Bone marrow (tissue), 2 donors: ENCODE measurements around the gene MYMK.
A peak's percentile ranks its signal among the peaks of the same experiment; 100 is the strongest.

Source experiments
- DNase-seq, 2 donors: peaks; one replicate each; lab custom pipeline; 2025; lab: John Stamatoyannopoulos, UW

Gene MYMK

DNA sequence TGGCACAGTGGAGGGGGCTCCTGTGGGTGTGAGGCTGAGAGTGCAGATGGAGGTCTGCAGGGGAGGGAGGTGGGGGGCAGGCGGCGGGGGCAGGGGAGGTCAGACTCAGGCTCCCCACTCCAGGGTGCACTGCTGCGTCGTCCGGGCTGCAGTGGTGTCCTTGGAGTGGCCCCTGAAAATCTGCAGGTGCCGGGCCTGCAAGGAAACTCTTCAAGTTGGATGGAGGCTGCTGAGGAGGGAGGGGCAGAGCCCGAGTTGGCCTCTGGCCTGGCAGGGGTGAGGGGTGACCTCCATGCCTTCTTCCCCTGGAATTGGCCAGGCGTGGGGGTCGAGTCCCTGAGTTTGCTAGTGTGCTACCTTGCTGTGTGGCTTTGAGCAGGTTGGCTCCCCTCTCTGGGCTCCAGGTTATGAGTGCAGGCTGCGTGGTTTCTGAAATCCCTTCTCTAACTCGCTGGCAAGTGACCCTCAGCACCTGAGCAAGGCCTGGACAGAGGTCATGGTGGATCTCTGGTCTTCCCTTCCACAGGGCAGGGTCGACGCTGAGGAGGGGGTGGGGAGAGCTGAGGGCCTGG lies 10.6 kb upstream of the MYMK start:
- DNase-seq = no peak

- DNase-seq = no peak
These were observed 9.9 kb upstream of the MYMK start, which contains the start of gene ADAMTSL2 for GRCh38 chr9:133534346-133535291. Gene ADAMTSL2 (plus strand): TSS chr9:133534704. CDS start chr9:133536713, 2,009 bp downstream.

GRCh38 chr9:133533857-133534256 lies 9.1 kb upstream of the MYMK start:
- DNase-seq = no peak

DNA sequence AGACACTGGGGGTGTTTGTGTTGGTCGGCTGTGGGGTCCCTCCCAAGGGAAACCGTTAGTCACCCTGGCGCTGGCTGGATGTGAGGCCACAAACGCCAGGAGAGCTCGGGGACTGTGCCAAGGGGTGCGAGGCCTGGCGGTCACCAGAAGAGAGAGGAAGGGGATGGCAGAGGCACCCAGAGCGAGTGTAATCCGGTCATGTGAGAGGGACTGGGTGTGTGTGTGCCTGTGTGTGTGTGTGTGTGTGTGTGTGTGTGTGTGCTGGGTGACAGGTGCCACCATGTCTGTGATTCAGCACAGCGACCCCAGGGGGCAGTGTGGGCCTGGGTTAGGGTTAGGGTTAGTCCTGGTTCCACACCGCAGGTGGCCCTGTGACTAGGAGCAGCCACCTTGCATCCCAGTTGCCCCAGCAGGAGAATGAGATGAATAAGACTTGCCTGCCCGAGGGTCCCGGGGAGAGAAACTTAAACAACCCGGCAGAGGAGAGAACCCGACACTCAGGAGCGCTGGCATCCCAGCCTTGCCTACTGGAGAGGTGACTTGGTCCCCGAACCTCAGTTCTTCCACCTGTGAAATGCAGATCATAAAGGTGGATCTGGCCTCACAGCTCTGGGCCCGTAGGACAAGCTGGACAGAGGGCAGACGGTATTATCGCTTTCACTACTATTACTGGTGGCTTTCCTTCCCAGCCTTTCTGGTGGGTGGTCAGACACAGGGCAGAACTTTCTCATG lies 8.3 kb upstream of the MYMK start:
- peak in 1 of 2 donors; percentile 2 for DNase-seq

- DNase-seq = no peak
These were observed 6.5 kb upstream of the MYMK start for GRCh38 chr9:133531293-133531692.

DNA sequence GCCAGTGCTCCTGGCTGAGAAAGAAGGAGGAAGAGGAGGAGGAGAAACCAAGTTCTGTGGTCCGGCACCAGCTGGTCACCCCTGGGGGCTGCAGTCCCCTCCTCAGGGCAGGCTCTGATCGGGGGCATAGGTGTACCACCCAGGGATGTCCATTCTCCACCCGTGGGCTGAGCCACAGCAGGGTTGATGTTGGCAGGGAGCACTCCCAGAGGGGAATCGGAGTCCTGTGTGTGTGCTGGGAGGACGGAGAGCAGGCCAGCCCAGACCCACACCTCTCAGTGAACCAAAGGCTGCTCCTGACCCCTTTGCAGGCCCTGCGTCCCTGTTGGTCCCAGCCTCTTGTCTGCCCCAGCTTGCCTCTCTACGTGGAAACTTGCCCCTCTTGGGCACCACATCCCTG lies 5.1 kb upstream of the MYMK start:
- DNase-seq = no peak

GRCh38 chr9:133529457-133529856 lies 4.7 kb upstream of the MYMK start:
- DNase-seq = no peak

GRCh38 chr9:133528876-133529241 lies 4.1 kb upstream of the MYMK start:
- DNase-seq = no peak

DNA sequence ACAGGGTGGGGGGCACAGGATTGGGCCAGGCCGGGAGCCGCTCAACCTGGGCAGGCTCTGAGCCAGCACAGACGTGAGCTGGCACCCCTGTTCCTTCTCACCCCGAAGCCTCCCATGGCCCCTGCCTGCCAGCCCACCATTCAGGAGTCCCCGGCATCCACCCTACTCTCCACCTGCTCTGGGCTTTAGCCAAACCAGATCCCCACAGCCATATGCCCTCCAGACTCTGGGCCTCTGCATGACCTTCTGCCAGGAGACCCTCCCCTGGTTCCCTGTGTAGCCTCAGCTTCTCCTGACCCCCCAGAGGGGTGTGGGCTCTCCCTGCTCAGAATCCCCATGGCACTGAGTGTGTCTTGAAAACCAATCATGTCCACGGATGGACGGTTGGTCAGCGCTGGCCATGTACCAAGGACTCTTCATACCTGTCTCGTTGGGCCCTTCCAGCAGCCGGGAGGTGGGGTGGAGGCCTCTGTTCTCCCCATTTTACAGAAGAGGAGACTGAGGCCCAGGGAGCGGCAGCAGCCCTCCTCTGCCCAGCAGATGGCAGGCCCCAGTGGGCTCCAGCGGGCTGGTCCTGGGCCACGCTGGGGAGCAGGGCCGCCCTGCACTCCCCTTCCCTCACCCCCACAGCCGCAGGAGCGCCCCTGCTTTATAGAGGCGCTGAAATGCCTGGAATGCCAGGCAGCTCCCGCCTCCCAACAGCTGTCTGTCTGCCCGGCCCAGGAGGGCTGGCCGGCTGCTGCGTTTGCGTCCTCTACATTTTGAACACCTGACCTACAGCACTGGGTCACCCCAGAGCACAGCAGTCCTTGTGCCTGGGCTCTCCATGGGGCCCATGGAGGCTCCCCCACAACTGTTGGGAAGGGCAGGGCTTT lies 3.5 kb upstream of the MYMK start:
- no peak for DNase-seq

GRCh38 chr9:133527444-133527920 lies 2.7 kb upstream of the MYMK start:
- DNase-seq = no peak

GRCh38 chr9:133526721-133527321 lies 2.1 kb upstream of the MYMK start:
- DNase-seq = no peak

- no peak for DNase-seq
These were observed 918 bp upstream of the MYMK start for GRCh38 chr9:133525677-133526076.

GRCh38 chr9:133524146-133524545 lies 613 bp downstream of the MYMK start:
- no peak for DNase-seq

DNA sequence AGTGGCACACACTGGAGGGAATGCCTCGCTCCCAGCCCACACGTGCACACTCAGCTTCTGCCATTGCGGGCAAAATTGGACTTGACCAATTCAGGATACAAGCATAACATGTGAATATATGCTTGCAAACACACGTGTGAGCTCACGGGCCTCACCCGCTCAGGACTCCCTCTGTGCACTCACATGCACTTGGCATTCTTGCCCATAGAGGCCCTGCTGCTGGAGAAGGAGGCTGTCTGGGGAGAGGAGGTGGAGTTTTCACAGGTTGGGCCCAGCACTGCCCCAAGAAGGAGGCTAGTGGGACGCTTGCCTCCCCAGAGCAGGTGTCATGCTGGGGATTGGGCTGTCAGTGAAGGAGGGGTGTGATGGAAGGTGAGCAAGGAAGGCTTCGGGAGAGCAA lies 1.7 kb downstream of the MYMK start:
- no peak for DNase-seq

- DNase-seq = no peak
These were observed 2.5 kb downstream of the MYMK start for GRCh38 chr9:133522073-133522910.

DNA sequence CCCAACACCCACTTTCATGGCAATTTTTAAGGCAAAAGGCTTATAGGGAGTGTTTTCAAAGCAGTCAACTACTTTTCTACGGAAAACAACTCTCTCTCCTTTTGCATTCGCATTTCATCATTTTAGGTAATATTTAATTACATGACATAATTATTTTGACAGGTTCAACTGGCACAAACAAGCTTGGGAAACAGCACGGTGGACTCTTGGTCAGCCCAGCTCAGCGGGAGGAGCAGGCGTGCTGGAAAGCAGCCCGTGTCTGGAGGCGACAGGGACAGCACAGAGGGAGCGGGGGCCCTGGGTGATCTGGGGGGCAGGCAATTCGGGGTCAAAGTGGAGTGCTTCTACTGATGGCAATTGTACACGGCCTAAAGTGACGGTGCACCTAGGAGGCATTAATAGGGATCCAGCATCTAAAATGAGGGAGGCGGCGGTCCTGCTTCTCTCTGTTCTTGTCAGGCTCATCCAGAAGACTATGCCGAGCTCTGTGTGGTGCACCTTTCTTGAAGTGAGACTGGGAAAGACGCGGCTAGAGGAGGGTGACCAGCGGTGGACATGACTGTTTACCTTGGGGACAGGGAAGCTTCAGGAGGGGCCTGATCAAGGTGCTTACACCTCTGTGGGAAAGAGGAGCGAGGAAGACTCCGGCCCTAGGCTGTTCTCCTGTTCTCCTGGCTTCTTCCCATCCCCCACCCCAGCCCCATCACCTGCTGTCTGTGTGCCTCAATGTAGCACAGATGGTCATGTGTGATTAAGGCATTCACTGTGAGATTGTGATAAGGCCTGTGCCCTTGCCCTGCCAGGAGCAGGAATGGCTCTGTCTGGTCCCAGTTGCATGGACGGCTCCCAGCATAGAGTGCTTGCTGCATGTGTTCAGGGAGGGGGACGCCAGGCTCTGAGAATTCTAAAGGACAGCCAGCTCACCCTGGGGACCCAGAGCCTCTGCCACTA lies 3.4 kb downstream of the MYMK start:
- no peak for DNase-seq

DNA sequence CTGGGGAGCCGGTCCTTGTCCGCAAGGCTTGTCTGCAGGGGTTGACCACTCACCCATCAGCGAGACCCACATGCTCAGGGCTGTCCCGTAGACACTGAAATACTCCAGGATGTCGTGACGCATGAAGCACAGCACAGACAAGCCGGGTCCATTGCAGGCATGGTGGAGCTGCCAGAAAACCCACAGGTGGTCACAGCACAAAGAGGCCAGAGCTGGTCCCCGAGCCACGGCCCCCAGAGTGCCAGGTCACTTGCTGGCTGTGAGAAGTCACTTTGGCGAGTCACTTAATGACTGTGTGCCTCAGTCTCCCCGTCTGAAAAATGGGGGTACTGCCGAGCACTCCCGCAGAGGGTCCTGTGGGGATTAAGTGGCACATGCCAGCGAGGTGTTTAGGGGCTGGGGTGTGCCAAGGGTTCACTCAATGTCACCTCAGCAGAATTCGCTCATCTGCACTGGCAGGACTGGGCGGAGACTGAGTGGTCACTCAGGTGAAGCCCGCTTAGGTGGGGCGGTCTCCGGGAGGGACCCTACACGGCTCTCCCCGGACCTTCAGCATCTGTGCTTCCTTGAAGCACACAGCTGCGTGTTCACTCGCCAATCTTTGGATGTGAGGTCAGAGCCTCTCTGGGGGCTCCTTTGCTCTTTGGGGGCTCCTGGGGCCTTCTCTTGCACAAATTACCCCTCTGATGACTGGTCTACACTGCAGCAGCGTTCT lies 4.5 kb downstream of the MYMK start:
- DNase-seq = no peak

GRCh38 chr9:133519693-133520092 lies 5.1 kb downstream of the MYMK start:
- no peak for DNase-seq
